Common myeloid progenitor, CD34-positive (primary cell): Measurements from ENCODE around the gene ARL6IP6.
A peak's percentile ranks its signal among the peaks of the same experiment; 100 is the strongest.
"Not testable (repeated sequence)": the region's sequence is repeated elsewhere in the genome, so short reads cannot be mapped to it uniquely, and the experiment has no call there.

Experiments used
- CTCF ChIA-PET: fragments of 350-600 bp; sonication (Branson Sonifier 250); formaldehyde crosslinking; loops from one replicate; lab custom pipeline; 2021; ENCODE audit warnings: antibody characterized with exemption; lab: Charles Lee
- POLR2A ChIA-PET: fragments of 350-600 bp; sonication (Branson Sonifier 250); formaldehyde crosslinking; loops from one replicate; lab custom pipeline; 2021; ENCODE audit warnings: antibody characterized with exemption; lab: Charles Lee
- DNase-seq, 3 donors: peaks; one replicate each; pipeline versions ENCODE4 v3.0.0 to v3.0.0-alpha.2; 2013
- H3K27ac ChIP-seq, 2 experiments: 1 replicate in 1 of 2; 2 replicates in 1 of 2; pipeline ENCODE4 v1.7.0; 2013; ENCODE audit warnings: inconsistent platforms in 2 of 2, low read length in 2 of 2, mild to moderate bottlenecking in 2 of 2, low read depth in 1 of 2, moderate library complexity in 1 of 2; ENCODE audit not compliant: severe bottlenecking in 2 of 2, insufficient read depth in 1 of 2, poor library complexity in 1 of 2
- H3K27me3 ChIP-seq, 5 experiments: replicated peaks in 2 of 5; 1 replicate in 3 of 5; 2 replicates in 2 of 5; pipeline versions ENCODE4 v1.6.1 to v1.7.0; 2013; ENCODE audit warnings: low read length in 4 of 5, mild to moderate bottlenecking in 2 of 5, moderate library complexity in 2 of 5, inconsistent platforms in 1 of 5; ENCODE audit not compliant: insufficient read depth in 5 of 5, control insufficient read depth in 4 of 5
- H3K36me3 ChIP-seq, 4 experiments: 1 replicate in 2 of 4; 2 replicates in 2 of 4; pipeline versions ENCODE4 v1.6.1 to v1.7.0; 2013; ENCODE audit warnings: low read length in 3 of 4, control low read depth in 1 of 4, mild to moderate bottlenecking in 1 of 4; ENCODE audit not compliant: control insufficient read depth in 4 of 4, insufficient read depth in 4 of 4
- H3K4me1 ChIP-seq, 4 experiments: 1 replicate in 3 of 4; 2 replicates in 1 of 4; pipeline versions ENCODE4 v1.6.1 to v1.7.1; 2013; ENCODE audit warnings: low read length in 3 of 4, mild to moderate bottlenecking in 3 of 4, control low read depth in 1 of 4, inconsistent platforms in 1 of 4, moderate library complexity in 1 of 4; ENCODE audit not compliant: control insufficient read depth in 4 of 4, insufficient read depth in 4 of 4; ENCODE audit errors: control extremely low read depth in 1 of 4
- H3K4me3 ChIP-seq, 7 experiments: 1 replicate in 4 of 7; 2 replicates in 3 of 7; pipeline versions ENCODE4 v1.5.1 to v1.7.0; 2013; ENCODE audit warnings: mild to moderate bottlenecking in 7 of 7, low read length in 6 of 7, moderate library complexity in 6 of 7, inconsistent platforms in 2 of 7, low read depth in 2 of 7, control low read depth in 1 of 7; ENCODE audit not compliant: insufficient read depth in 4 of 7, control insufficient read depth in 1 of 7; ENCODE audit errors: extremely low read depth in 1 of 7
- H3K9me3 ChIP-seq, 5 experiments: 1 replicate in 4 of 5; 2 replicates in 1 of 5; pipeline versions ENCODE4 v1.6.1 to v1.7.1; 2013; ENCODE audit warnings: low read length in 4 of 5, mild to moderate bottlenecking in 2 of 5, inconsistent platforms in 1 of 5, low read depth in 1 of 5, moderate library complexity in 1 of 5; ENCODE audit not compliant: control insufficient read depth in 4 of 5, insufficient read depth in 2 of 5; ENCODE audit errors: control extremely low read depth in 1 of 5
- WGBS: methylation state at CpG from one replicate; pipeline ENCODE4 v1.1.5; 2013; ENCODE audit not compliant: insufficient coverage; 5-methylcytosine and 5-hydroxymethylcytosine counted together

The ARL6IP6 gene

GRCh38 chr2:152720794-152721193 is 2.4 kb downstream of the ARL6IP6 start:
- no CpG with 5 or more reads among the region's 2 CpGs for WGBS
- no peak for DNase-seq
- CTCF ChIA-PET = interaction anchor here (0.5 to 1.4 kb wide), 4 partner anchors 9 to 1253 kb away, joined by 3 to 6 read pairs (median 4); no protein-coding TSS in a partner anchor
- no peaks in the 10 kb centered on the region for H3K27me3 ChIP-seq
- H3K9me3 ChIP-seq = no peaks in the 10 kb centered on the region
- peak overlapping the region in 1 of 7 experiments; percentile 95 for H3K4me3 ChIP-seq
- H3K4me1 ChIP-seq = peaks cover 21 to 28% (median 22%) of the 10 kb centered on the region in 4 experiments
- POLR2A ChIA-PET = interaction anchor here (1.1 kb wide), 1 partner anchor 9 kb away, joined by 4 read pairs; no protein-coding TSS in a partner anchor
- no peak overlapping the region for H3K27ac ChIP-seq
- peaks cover 0 to 14% (median 7%) of the 10 kb centered on the region in 4 experiments for H3K36me3 ChIP-seq

GRCh38 chr2:152722639-152723038 is 4.2 kb downstream of the ARL6IP6 start:
- DNase-seq = not testable (repeated sequence)
- H3K36me3 ChIP-seq = peaks cover 2 to 17% (median 9%) of the 10 kb centered on the region in 4 experiments

GRCh38 chr2:152723918-152724317 is 5.5 kb downstream of the ARL6IP6 start:
- H3K4me3 ChIP-seq = no peak overlapping the region
- WGBS = no CpG with 5 or more reads among the region's 1 CpG
- peaks cover 11 to 23% (median 15%) of the 10 kb centered on the region in 4 experiments for H3K4me1 ChIP-seq
- H3K36me3 ChIP-seq = peaks cover 2 to 17% (median 10%) of the 10 kb centered on the region in 4 experiments
- H3K27me3 ChIP-seq = no peaks in the 10 kb centered on the region
- ChIA-PET POLR2A (no interaction called here), CTCF (interaction anchor here (0.5 kb wide), 1 partner anchor 1167 kb away, joined by 3 read pairs; no protein-coding TSS in a partner anchor)
- H3K9me3 ChIP-seq = no peaks in the 10 kb centered on the region
- no peak for DNase-seq
- no peak overlapping the region for H3K27ac ChIP-seq

More at GRCh38 chr2:152722639-152723038, 4.2 kb downstream of the ARL6IP6 start:
- POLR2A ChIA-PET, H3K9me3 ChIP-seq, H3K27me3 ChIP-seq, CTCF ChIA-PET, H3K27ac ChIP-seq, H3K4me3 ChIP-seq: not testable (repeated sequence)
- peaks cover 13 to 23% (median 16%) of the 10 kb centered on the region in 4 experiments for H3K4me1 ChIP-seq
- WGBS = 83% methylated on average over 2 of the region's 8 CpGs

GRCh38 chr2:152729844-152730243 is 11.4 kb downstream of the ARL6IP6 start:
- H3K4me1 ChIP-seq = peaks cover 2 to 21% (median 11%) of the 10 kb centered on the region in 4 experiments
- no peaks in the 10 kb centered on the region for H3K27me3 ChIP-seq
- WGBS = no CpG with 5 or more reads among the region's 2 CpGs
- POLR2A ChIA-PET = interaction anchor here (1.3 kb wide), 1 partner anchor 10 kb away, joined by 4 read pairs; no protein-coding TSS in a partner anchor
- peaks cover 0 to 5% (median 4%) of the 10 kb centered on the region in 4 experiments for H3K36me3 ChIP-seq
- H3K27ac ChIP-seq = no peak overlapping the region
- CTCF ChIA-PET = interaction anchor here (1.0 to 1.6 kb wide), 5 partner anchors 8 to 17 kb away, joined by 3 to 11 read pairs (median 4); no protein-coding TSS in a partner anchor
- H3K9me3 ChIP-seq = no peaks in the 10 kb centered on the region
- no peak overlapping the region for H3K4me3 ChIP-seq
- peak in 2 of 3 donors; percentile 31 to 32 for DNase-seq

GRCh38 chr2:152730591-152731333 is 12.3 kb downstream of the ARL6IP6 start:
- peak in 2 of 3 donors; percentile 64 to 65 for DNase-seq
- peak overlapping the region in 1 of 7 experiments; percentile 5 for H3K4me3 ChIP-seq
- H3K27ac ChIP-seq = no peak overlapping the region
- ChIA-PET CTCF (interaction anchor here (1.2 to 2.2 kb wide), 3 partner anchors 10 to 13 kb away, joined by 5 to 9 read pairs (median 6); partner anchors contain the start of genes ARL6IP6 and PRPF40A), POLR2A (interaction anchor here (1.3 kb wide), 1 partner anchor 10 kb away, joined by 4 read pairs; no protein-coding TSS in a partner anchor)
- H3K36me3 ChIP-seq = peaks cover 0 to 13% (median 8%) of the 10 kb centered on the region in 4 experiments
- H3K27me3 ChIP-seq = no peaks in the 10 kb centered on the region
- no CpG with 5 or more reads among the region's 1 CpG for WGBS
- peaks cover 2 to 21% (median 11%) of the 10 kb centered on the region in 4 experiments for H3K4me1 ChIP-seq
- H3K9me3 ChIP-seq = no peaks in the 10 kb centered on the region

GRCh38 chr2:152737509-152737908 is 19.1 kb downstream of the ARL6IP6 start:
- H3K36me3 ChIP-seq = peaks cover 6 to 39% (median 28%) of the 10 kb centered on the region in 4 experiments
- H3K9me3 ChIP-seq, H3K27ac ChIP-seq, H3K4me1 ChIP-seq, POLR2A ChIA-PET, H3K27me3 ChIP-seq, H3K4me3 ChIP-seq, DNase-seq: not testable (repeated sequence)
- WGBS = no CpG with 5 or more reads among the region's 1 CpG
- CTCF ChIA-PET = interaction anchor here (1.1 kb wide), 1 partner anchor 16 kb away, joined by 4 read pairs; no protein-coding TSS in a partner anchor
